Measurements from ENCODE around the gene TMEM37. TPM values are rescaled to one million over a fixed set of nuclear protein-coding genes. Genes with fewer than 3 reads are reported as not detected.

Gene TMEM37
- total RNA-seq, 6 experiments from 2014 or later = not detected

GRCh38 chr2:119423811-119424210 is 7.8 kb upstream of the TMEM37 start:
- H3K4me3 Mint-ChIP-seq = no peak overlapping the region
- no peak for DNase-seq
- no peaks in the 10 kb centered on the region for H3K36me3 Mint-ChIP-seq (ENCODE audit: low read depth)
- H3K27ac Mint-ChIP-seq = no peak overlapping the region
- TF ChIP-seq CTCF (IDR thresholded peaks at IDR 0.05) = no peak
- peaks cover 8% of the 10 kb centered on the region for H3K9me3 Mint-ChIP-seq
- H3K4me1 Mint-ChIP-seq (ENCODE audit: low read depth) = no peaks in the 10 kb centered on the region
- H3K27me3 Mint-ChIP-seq (ENCODE audit: insufficient read depth) = peaks cover 38% of the 10 kb centered on the region

GRCh38 chr2:119424284-119425118 is 7.2 kb upstream of the TMEM37 start:
- no peaks in the 10 kb centered on the region for H3K4me1 Mint-ChIP-seq (ENCODE audit: low read depth)
- no peaks in the 10 kb centered on the region for H3K36me3 Mint-ChIP-seq (ENCODE audit: low read depth)
- no peak overlapping the region for H3K27ac Mint-ChIP-seq
- H3K9me3 Mint-ChIP-seq = peaks cover 8% of the 10 kb centered on the region
- DNase-seq = no peak
- no peak for TF ChIP-seq CTCF (IDR thresholded peaks at IDR 0.05)
- H3K4me3 Mint-ChIP-seq = no peak overlapping the region
- H3K27me3 Mint-ChIP-seq (ENCODE audit: insufficient read depth) = peaks cover 38% of the 10 kb centered on the region

- Mint-ChIP-seq H3K36me3 (ENCODE audit: low read depth) (no peaks in the 10 kb centered on the region), H3K27me3 (ENCODE audit: insufficient read depth) (peaks cover 38% of the 10 kb centered on the region), H3K4me1 (ENCODE audit: low read depth) (no peaks in the 10 kb centered on the region), H3K27ac (no peak overlapping the region), H3K9me3 (peaks cover 8% of the 10 kb centered on the region), H3K4me3 (no peak overlapping the region)
- DNase-seq = no peak
- no peak for TF ChIP-seq CTCF (IDR thresholded peaks at IDR 0.05)
These were observed 6.6 kb upstream of the TMEM37 start for GRCh38 chr2:119425119-119425405.

GRCh38 chr2:119425620-119426395 is 5.8 kb upstream of the TMEM37 start:
- no peak for DNase-seq
- Mint-ChIP-seq H3K27ac (no peak overlapping the region), H3K36me3 (ENCODE audit: low read depth) (no peaks in the 10 kb centered on the region), H3K4me3 (no peak overlapping the region), H3K4me1 (ENCODE audit: low read depth) (no peaks in the 10 kb centered on the region), H3K27me3 (ENCODE audit: insufficient read depth) (peaks cover 43% of the 10 kb centered on the region), H3K9me3 (peaks cover 8% of the 10 kb centered on the region)
- TF ChIP-seq CTCF (IDR thresholded peaks at IDR 0.05) = no peak

DNA sequence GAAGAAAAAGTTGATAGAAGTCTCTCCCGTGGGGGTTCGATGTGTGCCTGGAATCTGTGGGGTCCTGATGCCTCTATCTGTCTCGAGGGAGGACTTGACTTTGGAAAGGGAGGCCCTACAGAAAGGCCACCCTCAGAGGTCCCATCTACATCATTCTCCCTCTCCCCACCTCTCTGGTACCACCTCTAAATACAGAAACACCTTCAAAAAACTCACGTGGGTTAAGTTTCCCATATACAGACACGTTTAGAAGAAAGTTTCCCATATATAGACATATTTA is 5.3 kb upstream of the TMEM37 start:
- Mint-ChIP-seq H3K27ac (no peak overlapping the region), H3K4me1 (ENCODE audit: low read depth) (no peaks in the 10 kb centered on the region), H3K27me3 (ENCODE audit: insufficient read depth) (peaks cover 46% of the 10 kb centered on the region), H3K9me3 (peaks cover 5% of the 10 kb centered on the region), H3K4me3 (no peak overlapping the region), H3K36me3 (ENCODE audit: low read depth) (no peaks in the 10 kb centered on the region)
- no peak for DNase-seq
- TF ChIP-seq CTCF (IDR thresholded peaks at IDR 0.05) = no peak
